Nephron progenitor cell (in vitro differentiated cells): ENCODE measurements around the gene HS3ST4.

ENCODE experiments used
- DNase-seq: peaks from one replicate; pipeline ENCODE4 v3.0.0; 2021
- H3K27ac Mint-ChIP-seq: 2 replicates; pipeline ENCODE4 v1.8.0; 2021; ENCODE audit warnings: mild to moderate bottlenecking, moderate library complexity, mixed read lengths
- H3K27me3 Mint-ChIP-seq: 2 replicates; pipeline ENCODE4 v1.8.0; 2021; ENCODE audit warnings: mild to moderate bottlenecking, low read depth, mixed read lengths; ENCODE audit not compliant: poor library complexity
- H3K36me3 Mint-ChIP-seq: 2 replicates; pipeline ENCODE4 v1.8.0; 2021; ENCODE audit warnings: low read depth, mixed read lengths
- H3K4me1 Mint-ChIP-seq: 2 replicates; pipeline ENCODE4 v1.8.0; 2021; ENCODE audit warnings: mixed read lengths
- H3K4me3 Mint-ChIP-seq: 2 replicates; pipeline ENCODE4 v1.8.0; 2021; ENCODE audit warnings: mild to moderate bottlenecking, moderate library complexity, mixed read lengths
- H3K9me3 Mint-ChIP-seq: 2 replicates; pipeline ENCODE4 v1.8.0; 2021; ENCODE audit warnings: mild to moderate bottlenecking, moderate library complexity, mixed read lengths
- TF ChIP-seq, protein P1 (sequence below): fragments of 200-600 bp; sonication (generic); IDR thresholded peaks from 2 replicates; pipeline ENCODE4 v1.5.0; 2021; ENCODE audit warnings: antibody characterized with exemption

Gene HS3ST4

DNA sequence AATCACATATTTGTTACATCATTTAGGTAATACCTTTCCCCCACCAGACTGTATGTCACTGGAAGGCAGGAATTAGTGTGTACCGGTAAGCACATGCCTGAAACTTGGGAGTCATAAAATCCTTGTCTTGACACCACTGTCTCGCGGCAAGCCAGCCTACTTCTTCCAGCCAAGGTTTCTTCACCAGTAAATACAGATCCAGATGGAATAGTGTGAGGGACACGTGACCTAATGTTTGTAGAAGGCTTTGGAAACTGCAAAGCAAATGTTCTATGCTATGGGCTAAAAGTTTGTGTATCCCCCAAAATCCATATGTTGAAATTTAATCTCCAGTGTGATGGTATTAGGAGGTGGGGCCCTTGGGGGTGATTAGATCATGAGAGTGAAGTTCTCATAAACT, 126.1 kb downstream of the HS3ST4 start:
- Mint-ChIP-seq H3K27me3 (peaks cover 8% of the 10 kb centered on the region), H3K27ac (no peak overlapping the region), H3K4me1 (no peaks in the 10 kb centered on the region), H3K36me3 (no peaks in the 10 kb centered on the region), H3K4me3 (no peak overlapping the region), H3K9me3 (no peaks in the 10 kb centered on the region)
- DNase-seq: no peak
- TF ChIP-seq, protein P1, sequence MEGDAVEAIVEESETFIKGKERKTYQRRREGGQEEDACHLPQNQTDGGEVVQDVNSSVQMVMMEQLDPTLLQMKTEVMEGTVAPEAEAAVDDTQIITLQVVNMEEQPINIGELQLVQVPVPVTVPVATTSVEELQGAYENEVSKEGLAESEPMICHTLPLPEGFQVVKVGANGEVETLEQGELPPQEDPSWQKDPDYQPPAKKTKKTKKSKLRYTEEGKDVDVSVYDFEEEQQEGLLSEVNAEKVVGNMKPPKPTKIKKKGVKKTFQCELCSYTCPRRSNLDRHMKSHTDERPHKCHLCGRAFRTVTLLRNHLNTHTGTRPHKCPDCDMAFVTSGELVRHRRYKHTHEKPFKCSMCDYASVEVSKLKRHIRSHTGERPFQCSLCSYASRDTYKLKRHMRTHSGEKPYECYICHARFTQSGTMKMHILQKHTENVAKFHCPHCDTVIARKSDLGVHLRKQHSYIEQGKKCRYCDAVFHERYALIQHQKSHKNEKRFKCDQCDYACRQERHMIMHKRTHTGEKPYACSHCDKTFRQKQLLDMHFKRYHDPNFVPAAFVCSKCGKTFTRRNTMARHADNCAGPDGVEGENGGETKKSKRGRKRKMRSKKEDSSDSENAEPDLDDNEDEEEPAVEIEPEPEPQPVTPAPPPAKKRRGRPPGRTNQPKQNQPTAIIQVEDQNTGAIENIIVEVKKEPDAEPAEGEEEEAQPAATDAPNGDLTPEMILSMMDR: no peak

DNA sequence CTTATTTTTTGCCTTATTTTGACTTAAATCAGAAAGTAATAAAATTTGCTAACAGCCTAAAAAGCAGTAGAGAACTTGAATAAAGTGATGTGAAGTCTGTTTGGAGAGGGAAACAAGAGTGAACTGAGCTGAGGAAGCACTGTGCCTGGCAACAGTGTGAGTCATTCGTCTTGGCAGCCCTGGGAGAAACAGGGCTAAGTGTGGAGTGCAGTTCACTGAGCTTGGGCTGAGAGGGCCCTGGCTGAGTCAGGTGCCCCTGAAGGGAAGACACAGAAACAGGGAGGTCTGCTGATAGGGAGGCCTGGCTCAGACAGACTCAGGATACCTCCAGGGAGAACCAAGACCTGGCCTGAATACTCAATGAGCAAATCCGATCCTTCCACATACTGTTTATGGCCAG, 132.1 kb downstream of the HS3ST4 start:
- H3K4me3 Mint-ChIP-seq: no peak overlapping the region
- no peaks in the 10 kb centered on the region for H3K4me1 Mint-ChIP-seq
- TF ChIP-seq, protein P1: no peak
- DNase-seq: no peak
- no peaks in the 10 kb centered on the region for H3K36me3 Mint-ChIP-seq
- H3K27ac Mint-ChIP-seq: no peak overlapping the region
- peaks cover 7% of the 10 kb centered on the region for H3K27me3 Mint-ChIP-seq
- H3K9me3 Mint-ChIP-seq: peaks cover 13% of the 10 kb centered on the region

DNA sequence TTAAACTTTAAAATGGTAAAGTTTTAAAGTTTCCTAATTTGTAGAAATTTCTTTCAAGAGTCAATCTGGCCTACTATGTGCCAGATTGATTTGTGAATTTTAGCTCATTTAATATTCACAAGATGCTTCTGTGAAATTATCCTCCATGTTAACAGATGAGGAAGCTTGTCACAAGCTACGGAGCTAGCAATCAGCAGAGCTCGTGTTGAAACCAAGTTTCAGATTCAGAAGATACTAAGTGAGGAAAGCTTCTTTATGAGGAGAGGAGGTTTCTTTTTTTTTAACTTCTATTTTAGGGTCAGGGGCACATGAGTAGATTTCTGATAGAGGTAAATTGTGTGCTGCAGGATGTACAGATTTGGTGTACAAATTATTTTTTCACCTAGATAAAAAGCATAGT, 135.9 kb downstream of the HS3ST4 start:
- Mint-ChIP-seq H3K36me3 (peaks cover 8% of the 10 kb centered on the region), H3K27ac (no peak overlapping the region), H3K4me3 (no peak overlapping the region), H3K9me3 (peaks cover 34% of the 10 kb centered on the region), H3K27me3 (peaks cover 3% of the 10 kb centered on the region), H3K4me1 (no peaks in the 10 kb centered on the region)
- DNase-seq: no peak
- TF ChIP-seq, protein P1: no peak

DNA sequence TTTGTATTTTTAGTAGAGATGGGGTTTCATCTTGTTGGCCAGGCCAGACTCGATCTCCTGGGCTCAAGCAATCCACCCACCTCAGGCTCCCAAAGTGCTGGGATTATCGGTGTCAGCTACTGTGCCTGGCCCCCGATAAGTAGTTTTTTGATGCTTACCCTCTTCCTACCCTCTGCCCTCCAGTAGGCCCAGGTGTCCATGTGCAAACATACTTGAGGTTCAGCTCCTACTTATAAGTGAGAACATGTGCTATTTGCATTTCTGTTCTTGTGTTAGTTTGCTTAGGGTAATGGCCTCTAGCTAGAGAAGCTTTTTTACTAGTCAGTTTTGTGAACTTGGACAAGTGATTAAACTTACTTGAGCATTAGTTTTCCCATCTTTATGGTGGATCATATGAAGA, 136.8 kb downstream of the HS3ST4 start:
- H3K4me1 Mint-ChIP-seq: no peaks in the 10 kb centered on the region
- DNase-seq: no peak
- H3K36me3 Mint-ChIP-seq: peaks cover 8% of the 10 kb centered on the region
- no peak overlapping the region for H3K4me3 Mint-ChIP-seq
- peaks cover 34% of the 10 kb centered on the region for H3K9me3 Mint-ChIP-seq
- H3K27me3 Mint-ChIP-seq: peaks cover 3% of the 10 kb centered on the region
- no peak overlapping the region for H3K27ac Mint-ChIP-seq
- TF ChIP-seq, protein P1: no peak

DNA sequence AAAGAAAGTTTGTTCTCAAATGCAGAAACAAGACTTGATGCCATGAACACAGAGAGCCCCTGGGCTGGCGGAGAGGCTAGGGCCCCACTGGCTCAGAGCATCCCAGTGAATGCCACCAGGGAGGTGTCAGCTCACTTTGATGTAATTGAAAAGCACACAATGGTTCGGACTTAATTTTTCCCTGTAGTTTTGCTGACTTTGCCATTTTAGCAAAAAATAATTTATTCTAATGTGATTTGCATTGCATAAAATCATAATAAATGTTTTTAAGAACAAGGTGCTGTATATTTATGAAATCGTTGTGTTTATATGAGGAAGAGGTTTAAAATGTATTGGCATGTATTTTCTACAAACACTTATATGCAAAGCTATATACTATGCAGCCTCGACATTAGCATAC, 140.5 kb downstream of the HS3ST4 start:
- Mint-ChIP-seq H3K4me3 (no peak overlapping the region), H3K9me3 (peaks cover 30% of the 10 kb centered on the region), H3K4me1 (peaks cover 19% of the 10 kb centered on the region), H3K27ac (no peak overlapping the region), H3K36me3 (peaks cover 8% of the 10 kb centered on the region), H3K27me3 (peaks cover 3% of the 10 kb centered on the region)
- TF ChIP-seq, protein P1: no peak
- no peak for DNase-seq

DNA sequence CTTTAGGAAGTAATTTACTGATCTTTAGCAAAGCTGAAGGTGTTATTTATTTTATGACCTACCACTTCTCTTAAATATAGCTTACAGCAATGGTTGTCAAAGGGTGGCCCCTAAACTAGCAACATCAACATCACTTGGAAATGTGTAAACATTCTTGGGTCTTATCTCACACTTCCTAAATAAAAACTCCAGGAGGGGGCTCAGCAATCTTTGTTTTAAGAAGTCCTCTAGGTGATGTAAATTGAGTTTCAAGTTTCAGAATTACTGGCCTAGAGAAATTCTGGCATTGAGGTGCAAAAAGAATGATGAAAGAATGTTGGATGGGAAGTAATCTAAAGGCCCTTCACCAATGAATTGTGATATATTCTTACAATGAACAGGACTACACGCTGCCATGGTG, 142.3 kb downstream of the HS3ST4 start:
- DNase-seq: no peak
- H3K27me3 Mint-ChIP-seq: peaks cover 3% of the 10 kb centered on the region
- H3K27ac Mint-ChIP-seq: no peak overlapping the region
- peaks cover 29% of the 10 kb centered on the region for H3K4me1 Mint-ChIP-seq
- peaks cover 19% of the 10 kb centered on the region for H3K9me3 Mint-ChIP-seq
- no peak overlapping the region for H3K4me3 Mint-ChIP-seq
- TF ChIP-seq, protein P1: no peak
- H3K36me3 Mint-ChIP-seq: peaks cover 8% of the 10 kb centered on the region
